HG03460 (cell line): ENCODE measurements around the gene MPP1.
"Not testable (repeated sequence)": the region's sequence is repeated elsewhere in the genome, so short reads cannot be mapped to it uniquely, and the experiment has no call there.

ENCODE experiments used
- ATAC-seq: cut with Tn5 transposase; IDR thresholded peaks from one replicate; pipeline ENCODE4 v1.9.1; 2021; ENCODE audit not compliant: unreplicated experiment

The MPP1 gene

DNA sequence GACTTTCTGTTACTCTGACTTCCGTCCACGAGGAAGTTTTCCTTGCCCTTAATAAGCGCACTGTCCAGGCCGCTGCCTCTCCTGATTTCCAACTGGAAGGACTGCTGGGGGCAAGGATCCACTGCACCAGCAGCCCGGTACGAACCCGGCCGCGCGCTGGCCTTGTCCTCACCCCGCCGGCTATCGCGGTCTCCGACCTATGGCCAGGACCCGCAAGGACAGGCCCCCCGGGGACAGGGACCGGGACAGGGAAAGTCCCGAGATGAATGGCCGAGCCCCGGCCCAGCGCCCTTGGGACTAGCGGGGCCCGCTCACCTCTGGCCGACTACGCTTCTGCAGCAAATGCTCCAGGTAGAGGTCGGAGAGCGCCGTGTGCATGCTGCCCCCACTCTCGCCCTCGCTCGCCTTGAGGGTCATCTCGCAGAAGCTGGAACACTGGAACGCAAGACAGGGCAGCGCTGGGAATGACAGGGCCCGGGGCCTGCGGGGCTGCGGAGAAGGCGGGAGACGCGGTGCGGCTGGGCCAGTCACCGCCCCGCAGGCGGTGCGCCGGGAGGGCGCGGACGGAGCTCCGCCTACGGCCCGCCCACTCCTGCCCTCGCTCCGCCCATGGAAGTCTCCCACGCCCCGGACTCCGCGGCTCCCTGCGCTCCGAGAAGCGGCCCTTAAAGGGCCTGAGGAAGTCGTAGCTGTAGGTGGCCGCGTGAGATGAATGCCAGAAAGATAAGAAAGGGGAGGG, at the start of gene MPP1:
Gene MPP1 (minus strand): TSS at position 529 of the 739 bp plus-strand sequence. CDS start 112 bp downstream, at position 417.
- ATAC-seq: peak; percentile 94

DNA sequence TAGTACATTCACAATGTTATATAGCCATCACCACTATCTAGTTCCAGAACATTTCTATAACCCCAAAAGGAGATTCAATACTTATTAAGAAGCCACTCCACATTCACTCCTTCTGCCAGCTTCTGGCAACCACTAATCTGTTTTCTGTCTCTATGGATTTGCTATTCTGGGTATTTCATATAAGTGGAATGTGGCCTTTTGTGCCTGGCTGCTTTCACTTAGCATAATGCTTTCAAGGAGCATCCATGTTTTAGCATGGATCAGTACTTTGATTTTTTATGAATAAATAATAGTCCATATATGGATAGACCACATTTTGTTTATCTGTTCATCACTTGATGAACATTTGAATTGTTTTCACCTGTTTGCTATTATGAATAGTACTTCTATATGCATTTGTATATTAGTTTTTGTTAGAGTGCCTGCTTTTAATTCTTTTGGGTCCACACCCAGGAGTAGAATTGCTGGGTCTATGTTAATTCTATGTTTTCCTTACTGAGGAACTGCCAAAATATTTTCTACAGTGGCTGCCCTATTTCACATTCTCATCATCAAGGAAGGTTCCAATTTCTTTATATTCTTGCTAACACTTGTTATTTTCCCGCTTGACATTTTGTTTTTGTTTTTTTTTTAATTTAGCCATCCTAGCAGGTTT, 45.8 kb upstream of the MPP1 start:
- ATAC-seq: no peak

DNA sequence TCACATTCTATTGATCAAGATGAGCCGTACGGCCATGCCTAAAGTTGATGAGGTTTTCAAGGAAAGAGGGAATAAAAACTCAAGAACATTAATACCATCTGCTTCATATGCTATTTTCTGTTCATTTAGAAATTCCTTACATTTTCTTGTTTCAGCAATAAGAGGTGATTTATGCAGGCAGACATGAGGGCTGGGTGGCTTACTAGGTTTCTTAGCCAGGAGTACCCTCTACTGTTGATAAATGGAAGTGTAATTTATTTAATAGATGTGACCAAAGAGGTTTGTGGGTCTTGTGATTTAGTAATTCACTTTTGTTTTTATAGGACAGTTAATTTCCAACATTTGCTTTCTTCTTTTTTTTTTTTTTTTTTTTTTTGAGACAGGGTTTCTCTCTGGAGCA, 35.6 kb upstream of the MPP1 start:
- no peak for ATAC-seq

DNA sequence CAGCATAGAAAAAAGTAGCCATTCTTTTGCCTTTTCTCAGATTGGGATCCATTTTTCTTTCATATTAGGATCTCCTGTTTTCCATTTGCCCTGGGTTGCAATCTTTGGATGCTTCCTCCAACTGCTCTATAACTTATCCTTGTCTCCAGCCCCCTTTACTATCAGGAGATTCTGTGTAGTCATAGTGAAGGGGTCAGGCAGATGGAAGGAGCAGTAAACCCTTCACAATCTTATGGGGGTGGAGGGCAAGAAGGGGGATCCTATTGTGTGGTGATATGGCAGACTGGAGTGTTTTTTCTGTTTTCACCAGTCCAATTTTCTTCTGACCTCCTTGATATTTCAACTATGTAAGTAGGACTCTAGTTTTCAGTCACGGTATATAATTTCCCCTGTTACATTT, 30.9 kb upstream of the MPP1 start:
- no peak for ATAC-seq

DNA sequence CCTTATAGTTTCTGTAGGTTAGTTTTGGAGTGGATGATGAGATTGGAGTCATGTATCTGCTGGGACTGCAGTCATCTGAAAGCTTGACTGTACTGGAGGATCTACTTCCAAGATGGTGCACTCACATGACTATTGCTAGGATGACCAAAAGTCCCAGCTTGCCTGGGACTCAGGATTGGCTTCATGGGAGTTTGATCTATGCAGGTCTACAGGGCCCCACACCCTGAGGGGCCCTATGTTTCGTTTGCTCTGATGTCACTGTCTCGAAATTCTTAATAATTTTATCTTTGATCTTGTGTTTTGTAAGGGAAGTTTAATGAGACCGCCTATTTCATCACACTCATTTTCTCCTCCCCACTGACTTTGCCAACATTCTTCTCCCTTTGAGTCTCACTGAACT, 29.3 kb upstream of the MPP1 start, which contains the start of gene SMIM9:
Gene SMIM9 (minus strand): TSS at position 101 of the 400 bp plus-strand sequence. CDS start 3,806 bp downstream, outside the sequence.
- no peak for ATAC-seq

DNA sequence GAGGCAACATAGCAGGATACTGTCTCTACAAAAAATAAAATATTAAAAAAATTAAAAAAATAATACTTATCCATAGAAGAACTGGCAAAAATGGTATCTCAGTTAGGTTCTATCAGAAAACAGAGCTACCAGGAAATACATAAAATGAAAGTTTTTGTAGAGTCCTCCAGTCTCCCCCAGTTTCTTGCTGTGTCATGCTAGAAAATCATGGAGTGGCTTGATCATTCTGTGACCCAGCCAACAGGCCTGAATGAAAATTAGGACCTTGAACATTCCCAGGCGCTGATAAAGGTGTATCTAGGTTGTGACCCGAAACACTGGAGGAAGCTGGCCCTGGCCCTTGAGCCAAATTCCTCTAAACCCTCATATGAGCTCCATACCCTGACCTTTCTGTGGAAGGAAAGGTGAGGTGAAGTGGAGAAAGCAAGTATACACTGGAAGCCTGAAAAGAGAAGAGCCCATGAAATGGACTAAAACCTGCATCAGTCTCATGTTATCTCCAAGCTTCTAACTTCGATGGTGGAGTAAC, 28.5 kb upstream of the MPP1 start:
- no peak for ATAC-seq

DNA sequence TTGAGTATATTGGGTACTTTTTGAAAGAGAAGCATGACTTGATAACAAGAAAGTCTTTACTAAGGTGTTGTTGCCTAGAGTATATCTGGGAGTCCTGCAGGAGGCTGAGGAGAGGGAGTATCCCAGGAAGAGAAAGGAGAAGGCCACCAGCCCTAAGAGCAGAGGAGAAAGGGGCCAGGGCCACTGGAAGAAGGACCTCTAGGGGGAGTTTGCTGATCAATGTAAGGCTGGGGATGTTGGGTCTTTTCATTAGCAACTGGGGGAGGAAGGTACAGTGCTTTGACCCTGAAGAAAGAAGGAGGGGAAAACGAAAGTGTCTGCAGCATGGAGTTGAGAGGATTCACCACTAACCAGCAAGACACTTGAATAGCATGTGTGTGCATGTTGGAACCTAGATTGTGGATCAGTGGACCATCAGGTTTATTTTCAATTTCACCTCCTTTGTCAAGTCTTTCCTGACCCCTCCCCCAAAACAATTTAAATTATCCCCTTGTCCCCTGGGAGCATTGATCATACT, 24.7 kb upstream of the MPP1 start:
- ATAC-seq: no peak

DNA sequence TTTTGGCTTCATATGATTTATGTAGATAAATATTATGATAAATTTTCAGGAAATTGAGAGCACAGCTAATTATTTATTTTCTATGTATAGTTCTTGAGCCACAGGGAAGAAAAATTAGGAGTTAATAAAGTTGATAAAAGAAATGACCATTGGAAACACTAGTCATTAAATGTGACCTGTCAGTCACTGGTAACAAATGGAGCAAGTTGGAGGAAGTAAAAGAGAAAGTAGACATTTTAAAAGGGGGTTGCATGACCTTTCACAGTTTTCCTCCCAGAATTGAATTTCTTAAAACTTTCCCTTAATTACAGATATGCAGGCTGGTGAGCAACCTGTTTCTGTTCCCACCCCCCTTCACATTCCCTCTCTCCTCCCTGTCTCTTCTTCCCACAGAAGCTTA, 23.8 kb upstream of the MPP1 start:
- ATAC-seq: no peak

DNA sequence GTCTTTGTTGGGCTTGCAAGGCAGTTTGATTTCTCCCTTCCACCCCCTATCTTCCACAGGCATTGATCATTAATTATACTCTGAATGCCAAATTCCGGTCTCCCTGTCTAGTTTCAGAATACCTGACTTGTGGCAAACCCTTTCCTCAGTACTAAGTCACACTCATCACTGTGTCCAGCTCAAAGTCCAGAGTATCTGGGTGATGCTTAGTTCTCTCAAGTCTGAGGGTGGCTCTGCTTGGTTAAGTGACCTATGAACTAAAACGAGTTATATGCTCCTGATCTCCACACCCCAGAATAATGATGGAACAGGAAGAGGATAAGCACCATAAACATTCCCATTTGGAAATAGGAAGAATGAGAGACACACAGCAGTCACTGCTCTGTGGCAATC, 22.7 kb upstream of the MPP1 start:
- ATAC-seq: no peak

DNA sequence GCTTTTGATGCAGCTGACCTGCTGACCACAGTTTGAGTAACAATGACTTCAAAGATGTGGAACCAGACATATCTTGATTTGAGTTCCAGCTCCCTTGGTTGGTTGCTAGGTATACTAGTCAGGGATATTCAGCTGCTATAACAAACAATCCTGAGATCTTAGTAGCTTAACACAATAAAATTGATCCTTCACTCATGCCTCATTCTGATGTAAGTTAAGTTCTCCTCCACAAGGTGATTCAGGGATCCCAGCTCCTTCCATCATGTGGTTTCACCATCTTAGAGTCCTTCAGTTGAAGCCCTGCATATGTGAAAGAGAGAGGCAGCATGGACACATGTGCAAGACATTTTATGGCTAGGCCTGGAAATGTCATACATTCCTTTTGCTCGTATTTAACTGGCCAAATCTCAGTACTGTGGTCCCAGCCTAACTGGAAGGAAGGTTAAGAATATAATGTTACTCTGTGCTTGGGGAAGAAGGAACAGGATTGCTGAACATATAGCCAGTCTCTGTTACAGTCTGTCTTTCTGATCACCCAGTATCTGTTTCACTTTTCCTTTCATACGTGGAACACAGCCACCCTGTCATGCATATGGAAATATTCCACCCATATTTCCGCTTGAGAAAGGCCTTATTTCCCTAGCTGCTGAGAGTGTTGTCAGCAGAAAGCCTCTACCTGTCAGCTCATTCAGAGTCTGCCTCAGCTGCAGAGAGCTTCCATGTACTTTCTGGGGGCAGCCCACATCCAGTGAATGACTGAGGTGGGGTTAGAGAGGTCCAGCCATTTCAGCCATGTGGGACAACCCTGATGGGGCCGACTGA, 22.1 kb upstream of the MPP1 start:
- ATAC-seq: peak; percentile 95

DNA sequence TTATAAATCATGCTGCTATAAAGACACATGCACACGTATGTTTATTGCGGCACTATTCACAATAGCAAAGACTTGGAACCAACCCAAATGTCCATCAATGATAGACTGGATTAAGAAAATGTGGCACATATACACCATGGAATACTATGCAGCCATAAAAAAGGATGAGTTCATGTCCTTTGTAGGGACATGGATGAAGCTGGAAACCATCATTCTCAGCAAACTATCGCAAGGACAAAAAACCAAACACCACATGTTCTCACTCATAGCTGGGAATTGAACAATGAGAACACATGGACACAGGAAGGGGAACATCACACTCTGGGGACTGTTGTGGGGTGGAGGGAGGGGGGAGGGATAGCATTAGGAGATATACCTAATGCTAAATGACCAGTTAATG, 20.3 kb upstream of the MPP1 start:
- not testable (repeated sequence) for ATAC-seq

DNA sequence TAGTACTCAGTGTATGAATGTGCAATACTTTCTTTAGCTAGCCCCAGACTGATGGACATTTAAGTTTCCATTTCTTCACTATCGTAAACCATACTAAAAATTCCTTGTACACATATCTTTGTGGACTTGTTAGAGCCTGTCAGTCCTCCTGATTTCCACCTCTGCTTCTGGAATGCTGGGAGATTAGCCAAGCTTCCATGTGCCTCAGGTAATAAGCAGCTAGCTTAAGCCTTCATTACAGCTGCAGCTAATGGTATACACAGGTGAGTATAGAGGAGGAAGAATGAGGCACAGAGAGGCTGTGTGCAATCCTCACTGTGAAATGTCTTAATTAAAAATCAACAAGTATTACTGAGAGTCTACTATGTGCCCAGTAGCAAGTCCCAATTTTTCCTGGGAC, 19.4 kb upstream of the MPP1 start:
- ATAC-seq: no peak

DNA sequence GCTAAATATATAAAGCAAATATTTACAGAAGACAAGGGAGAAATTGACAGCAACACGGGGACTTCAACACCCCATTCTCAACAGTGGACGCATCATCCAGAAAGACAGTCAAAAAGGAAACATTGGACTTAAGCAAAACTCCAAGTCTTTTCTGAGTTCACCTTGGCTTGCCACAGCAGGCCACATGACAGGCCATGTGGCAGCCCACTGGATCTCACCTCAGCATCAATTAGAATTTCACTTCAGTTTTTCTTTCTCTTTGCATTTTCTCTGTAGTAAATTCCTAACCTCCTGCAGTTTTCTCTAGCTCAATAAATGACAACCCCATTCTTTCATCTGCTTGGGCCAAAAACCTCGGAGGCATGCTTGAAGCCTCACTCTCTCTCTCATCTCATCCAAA, 16.7 kb upstream of the MPP1 start:
- ATAC-seq: no peak

DNA sequence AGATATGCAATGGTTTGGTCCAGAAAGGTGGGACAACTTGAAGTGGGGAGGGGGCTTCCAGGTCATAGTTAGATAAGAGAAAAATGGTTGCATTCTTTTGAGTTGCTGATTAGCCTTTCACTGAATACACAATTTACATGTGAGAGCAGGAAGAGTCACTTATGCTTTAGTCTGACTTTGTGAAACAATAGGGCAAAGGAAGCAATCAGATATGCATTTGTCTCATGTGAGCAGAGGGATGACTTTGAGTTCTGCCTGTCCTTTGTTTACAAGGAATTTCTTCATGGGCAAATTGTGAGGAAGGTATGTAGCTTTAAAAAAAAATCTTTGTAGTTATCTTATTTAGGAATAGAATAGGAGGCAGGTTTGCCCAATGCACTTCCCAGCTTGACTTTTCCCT, 16.2 kb upstream of the MPP1 start:
- ATAC-seq: no peak

DNA sequence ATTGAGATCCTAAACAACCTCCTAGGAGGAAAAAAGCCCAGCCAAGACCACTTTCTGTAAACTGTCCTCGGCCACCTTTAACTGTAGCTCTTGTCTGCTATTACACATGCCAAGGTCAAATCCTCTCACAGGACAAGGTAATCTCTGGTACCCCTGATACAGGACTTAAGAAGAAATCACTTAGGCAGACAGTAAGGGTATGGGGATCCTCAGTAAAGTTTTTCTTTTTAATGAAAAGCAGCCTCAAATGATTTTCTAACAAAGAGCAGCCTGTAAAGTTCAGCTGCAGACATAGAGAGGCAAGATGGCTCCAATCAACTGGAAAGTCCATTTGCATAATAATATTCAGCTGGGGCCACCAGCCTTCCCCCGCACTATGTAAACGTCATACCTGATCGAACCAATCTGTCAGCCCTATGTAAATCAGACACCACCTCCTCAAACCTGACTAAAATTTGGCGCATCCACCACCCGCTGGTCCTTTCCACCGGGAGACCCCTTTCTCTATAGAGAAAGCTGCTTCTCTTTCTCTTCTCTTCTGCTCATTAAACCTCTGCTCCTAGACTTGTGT, 14.6 kb upstream of the MPP1 start:
- no peak for ATAC-seq

DNA sequence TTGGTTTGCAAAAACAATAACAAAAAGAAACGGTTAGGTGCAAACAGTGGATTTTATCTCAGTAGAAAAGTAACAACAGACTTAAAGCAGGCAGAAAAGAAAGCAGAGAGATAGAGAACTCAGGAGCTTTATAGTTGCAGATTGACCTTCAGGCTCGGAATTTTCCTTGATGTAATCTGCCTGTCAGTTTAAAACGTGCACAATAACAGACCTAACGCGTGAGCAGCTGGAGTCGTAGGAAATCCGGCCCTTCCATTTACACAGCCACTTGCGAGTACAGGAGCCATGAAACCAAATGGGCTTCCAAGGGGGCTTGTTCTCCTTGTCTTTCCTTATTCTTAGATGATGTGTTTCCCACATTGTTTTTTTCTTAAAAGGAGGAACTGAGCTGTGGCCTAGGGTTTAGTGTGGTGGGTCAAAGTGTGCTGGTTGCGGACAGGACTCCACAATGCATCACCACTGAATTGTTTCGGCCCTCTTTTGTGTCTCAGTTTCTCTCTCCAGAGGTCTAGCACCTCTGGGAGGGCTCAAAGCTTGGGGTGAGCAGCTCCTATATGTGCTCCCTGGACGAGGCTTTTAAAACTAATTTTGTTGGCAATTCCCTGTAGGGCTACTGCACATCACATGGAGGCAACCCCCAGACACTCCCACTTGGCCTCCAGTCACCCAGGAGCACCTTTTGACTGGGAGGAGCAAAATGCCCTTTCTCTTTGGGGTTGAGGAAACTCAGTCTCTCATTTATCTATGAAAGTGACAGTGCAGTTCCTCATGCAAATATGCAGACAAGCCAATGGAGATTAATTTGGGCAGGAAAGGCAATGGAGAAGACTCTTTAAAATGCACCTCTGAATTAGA, 13.9 kb upstream of the MPP1 start:
- ATAC-seq: no peak

DNA sequence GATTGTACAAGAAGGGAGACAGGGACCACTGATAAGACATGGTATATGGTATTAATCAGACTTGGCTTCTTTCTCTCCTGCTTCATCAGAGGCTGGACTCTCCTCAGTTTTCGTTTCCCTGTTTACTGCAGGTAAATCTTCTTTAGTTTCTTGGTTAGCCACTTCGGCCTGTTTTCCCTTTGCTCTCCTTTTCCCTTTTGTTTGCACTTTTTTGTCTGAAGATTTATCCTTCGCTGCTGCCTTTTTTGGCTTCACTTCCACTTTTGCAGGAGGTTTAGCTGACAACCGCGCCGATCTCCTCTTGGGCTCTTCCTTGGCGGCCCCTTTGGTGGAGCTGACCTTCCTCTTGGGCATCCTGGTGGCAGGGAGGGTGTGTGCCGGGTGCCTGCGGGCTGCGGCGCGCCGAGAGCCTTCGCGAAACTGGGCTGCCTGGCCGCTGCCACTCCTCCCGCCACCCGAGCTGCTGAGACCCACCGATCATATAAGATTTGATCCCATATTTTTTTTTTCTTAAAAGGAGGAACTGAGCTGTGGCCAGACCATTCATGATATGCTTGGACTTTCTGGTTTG, 11.8 kb upstream of the MPP1 start:
- ATAC-seq: not testable (repeated sequence)

DNA sequence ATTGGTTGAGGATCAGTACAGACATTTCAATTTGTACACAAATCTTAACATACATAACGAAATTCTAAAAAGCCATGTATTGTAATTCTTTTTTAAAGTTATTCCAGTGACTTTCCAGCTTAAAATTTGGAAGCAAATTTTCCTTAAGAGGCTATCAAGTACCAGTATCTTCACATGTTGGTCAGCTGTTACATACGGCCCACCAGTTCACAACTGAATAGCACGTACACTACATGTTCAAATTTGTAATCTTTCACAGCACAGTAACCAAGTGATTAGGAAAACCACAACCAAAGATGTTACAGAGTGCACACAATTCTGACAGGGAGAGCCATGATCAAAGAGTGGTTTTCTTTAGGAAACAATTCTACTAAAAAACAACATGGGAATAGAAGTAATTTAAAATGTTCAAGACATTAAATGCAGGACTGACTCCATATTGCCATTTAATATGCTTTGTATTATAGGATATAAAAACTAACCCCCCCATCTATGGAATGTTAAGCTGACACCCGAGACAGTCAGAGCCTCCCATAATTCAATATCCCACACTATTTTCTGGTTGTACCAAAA, 11.1 kb upstream of the MPP1 start:
- ATAC-seq: not testable (repeated sequence)

DNA sequence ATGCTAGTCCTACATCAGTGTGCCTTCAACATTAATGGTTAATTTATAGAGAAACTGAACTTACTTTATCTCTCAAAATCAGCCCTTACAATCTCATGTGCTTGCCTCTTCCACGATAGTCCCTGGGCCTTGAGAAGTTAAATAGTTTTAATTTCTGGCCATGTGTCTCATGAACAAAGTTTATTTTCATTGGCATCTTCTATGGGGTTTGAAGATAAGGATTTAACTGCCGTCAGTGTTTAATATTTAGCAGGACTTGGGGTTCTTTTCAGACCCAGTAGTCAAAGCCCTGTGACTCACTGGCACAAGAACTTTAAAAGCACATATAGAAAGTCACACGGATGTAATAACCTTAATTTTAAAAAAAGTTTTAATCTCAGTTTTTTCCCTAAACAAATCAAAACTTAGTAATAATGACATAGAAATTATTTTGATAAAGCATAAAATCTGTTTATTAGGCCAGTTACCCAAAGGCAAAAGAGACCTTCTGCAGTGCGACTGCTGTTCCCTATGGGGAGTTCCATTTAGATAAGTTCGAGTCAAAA, 10.1 kb upstream of the MPP1 start:
- ATAC-seq: no peak
